Transverse colon (tissue), 4 donors: Measurements from ENCODE around the gene KEAP1.
"Not testable (repeated sequence)": the region's sequence is repeated elsewhere in the genome, so short reads cannot be mapped to it uniquely, and the experiment has no call there.

Source experiments
- EP300 ChIP-seq: sonication (generic); formaldehyde crosslinking; IDR thresholded peaks from one replicate; pipeline ENCODE4 v1.6.1; 2017; ENCODE audit warnings: antibody characterized with exemption, low read depth
- POLR2A ChIP-seq: fragments of 450-650 bp; IDR thresholded peaks from one replicate; pipeline ENCODE4 v1.6.1; 2016; ENCODE audit warnings: antibody characterized with exemption, mild to moderate bottlenecking, moderate library complexity
- POLR2AphosphoS5 ChIP-seq, 3 donors: sonication (generic); formaldehyde crosslinking; IDR thresholded peaks; one replicate each; pipeline ENCODE4 v1.6.1; 2016; ENCODE audit warnings: antibody characterized with exemption in 3 of 3
- TF ChIP-seq, protein P1 (sequence below), 5 experiments: fragments of 200-600 bp in 3 of 5; fragments of 450-650 bp in 2 of 5; sonication (generic) in 3 of 5; IDR thresholded peaks; 1 replicate in 2 of 5; 2 replicates in 3 of 5; pipeline ENCODE4 v1.5.1; 2016 to 2017; ENCODE audit warnings: antibody characterized with exemption in 5 of 5, inconsistent platforms in 3 of 5, mild to moderate bottlenecking in 2 of 5, moderate library complexity in 1 of 5

DNA sequence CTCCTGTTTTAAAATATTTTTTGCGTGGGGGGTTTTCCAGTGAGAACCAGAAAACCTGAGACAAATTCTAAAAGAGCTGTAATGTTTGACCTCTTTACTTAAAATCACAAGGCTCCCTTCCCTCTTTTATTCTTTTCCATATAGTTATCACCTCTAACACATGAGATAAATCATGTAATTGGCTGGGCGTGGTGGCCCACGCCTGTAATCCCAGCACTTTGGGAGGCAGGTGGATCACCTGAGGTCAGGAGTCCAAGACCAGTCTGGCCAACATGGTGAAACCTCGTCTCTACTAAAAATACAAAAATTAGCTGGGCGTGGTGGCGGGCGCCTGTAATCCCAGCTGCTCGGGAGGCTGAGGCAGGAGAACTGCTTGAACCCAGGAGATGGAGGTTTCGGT, 47.9 kb upstream of the KEAP1 start:
- TF ChIP-seq POLR2A, EP300: not testable (repeated sequence)
- TF ChIP-seq, protein P1, sequence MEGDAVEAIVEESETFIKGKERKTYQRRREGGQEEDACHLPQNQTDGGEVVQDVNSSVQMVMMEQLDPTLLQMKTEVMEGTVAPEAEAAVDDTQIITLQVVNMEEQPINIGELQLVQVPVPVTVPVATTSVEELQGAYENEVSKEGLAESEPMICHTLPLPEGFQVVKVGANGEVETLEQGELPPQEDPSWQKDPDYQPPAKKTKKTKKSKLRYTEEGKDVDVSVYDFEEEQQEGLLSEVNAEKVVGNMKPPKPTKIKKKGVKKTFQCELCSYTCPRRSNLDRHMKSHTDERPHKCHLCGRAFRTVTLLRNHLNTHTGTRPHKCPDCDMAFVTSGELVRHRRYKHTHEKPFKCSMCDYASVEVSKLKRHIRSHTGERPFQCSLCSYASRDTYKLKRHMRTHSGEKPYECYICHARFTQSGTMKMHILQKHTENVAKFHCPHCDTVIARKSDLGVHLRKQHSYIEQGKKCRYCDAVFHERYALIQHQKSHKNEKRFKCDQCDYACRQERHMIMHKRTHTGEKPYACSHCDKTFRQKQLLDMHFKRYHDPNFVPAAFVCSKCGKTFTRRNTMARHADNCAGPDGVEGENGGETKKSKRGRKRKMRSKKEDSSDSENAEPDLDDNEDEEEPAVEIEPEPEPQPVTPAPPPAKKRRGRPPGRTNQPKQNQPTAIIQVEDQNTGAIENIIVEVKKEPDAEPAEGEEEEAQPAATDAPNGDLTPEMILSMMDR (IDR thresholded peaks at IDR 0.05), result not testable (repeated sequence)
- peak in 1 of 3 donors; percentile 42 for TF ChIP-seq POLR2AphosphoS5 (IDR thresholded peaks at IDR 0.05)
